H9 (cell line): ENCODE measurements around the gene POLA1. TPM values are rescaled to one million over a fixed set of nuclear protein-coding genes. Genes with fewer than 3 reads are reported as not detected.

Experiments used
- DNase-seq: peaks from one replicate; pipeline ENCODE4 v3.0.0-alpha.2; 2017
- H2AFZ ChIP-seq: one replicate; pipeline ENCODE4 v1.6.1; 2013; ENCODE audit warnings: mild to moderate bottlenecking, low read length, control low read depth, moderate library complexity
- H2AK5ac ChIP-seq: 2 replicates; pipeline ENCODE4 v1.6.1; 2013; ENCODE audit warnings: low read length, control low read depth, mixed read lengths; ENCODE audit not compliant: insufficient read length
- H2BK120ac ChIP-seq: one replicate; pipeline ENCODE4 v1.6.1; 2013; ENCODE audit warnings: low read depth, mild to moderate bottlenecking, low read length, control low read depth, inconsistent platforms; ENCODE audit not compliant: poor library complexity, severe bottlenecking
- H2BK12ac ChIP-seq: 2 replicates; pipeline ENCODE4 v1.6.1; 2013; ENCODE audit warnings: low read length, control low read depth, mixed read lengths, low read depth; ENCODE audit not compliant: insufficient read length
- H2BK15ac ChIP-seq: 2 replicates; pipeline ENCODE4 v1.6.1; 2013; ENCODE audit warnings: low read depth, low read length, control low read depth
- H2BK20ac ChIP-seq: one replicate; pipeline ENCODE4 v1.6.1; 2013; ENCODE audit warnings: low read depth, mild to moderate bottlenecking, low read length, control low read depth, inconsistent platforms; ENCODE audit not compliant: poor library complexity, severe bottlenecking
- H2BK5ac ChIP-seq: 2 replicates; pipeline ENCODE4 v1.6.1; 2013; ENCODE audit warnings: low read length, control low read depth, mixed read lengths; ENCODE audit not compliant: insufficient read length
- H3K14ac ChIP-seq: 2 replicates; pipeline ENCODE4 v1.6.1; 2013; ENCODE audit warnings: low read length, control low read depth; ENCODE audit not compliant: insufficient read depth
- H3K18ac ChIP-seq: 2 replicates; pipeline ENCODE4 v1.6.1; 2013; ENCODE audit warnings: low read depth, mild to moderate bottlenecking, mixed read lengths, low read length, control low read depth; ENCODE audit not compliant: insufficient read length
- H3K23ac ChIP-seq: 2 replicates; pipeline ENCODE4 v1.6.1; 2013; ENCODE audit warnings: low read length, control low read depth, mixed read lengths, low read depth; ENCODE audit not compliant: insufficient read length
- H3K23me2 ChIP-seq: 2 replicates; pipeline ENCODE4 v1.6.1; 2013; ENCODE audit warnings: low read depth, mild to moderate bottlenecking, mixed read lengths, low read length, control low read depth; ENCODE audit not compliant: insufficient read length, poor library complexity, severe bottlenecking
- H3K27ac ChIP-seq: 2 replicates; pipeline ENCODE4 v1.5.1; 2013; ENCODE audit warnings: low read length, control low read depth, mixed read lengths, low read depth; ENCODE audit not compliant: insufficient read length
- H3K27me3 ChIP-seq: 2 replicates; pipeline ENCODE4 v1.6.1; 2013; ENCODE audit warnings: low read length, control low read depth, inconsistent platforms; ENCODE audit not compliant: insufficient read depth
- H3K4ac ChIP-seq: 2 replicates; pipeline ENCODE4 v1.6.1; 2013; ENCODE audit warnings: low read depth, mild to moderate bottlenecking, control low read depth, inconsistent platforms, low read length, moderate library complexity
- H3K4me1 ChIP-seq: 2 replicates; pipeline ENCODE4 v1.6.1; 2013; ENCODE audit warnings: low read length, control low read depth, inconsistent platforms; ENCODE audit not compliant: insufficient read depth
- H3K4me2 ChIP-seq: 2 replicates; pipeline ENCODE4 v1.6.1; 2013; ENCODE audit warnings: low read length, control low read depth, mixed read lengths; ENCODE audit not compliant: insufficient read length, insufficient read depth
- H3K56ac ChIP-seq: 2 replicates; pipeline ENCODE4 v1.6.1; 2013; ENCODE audit warnings: low read depth, mild to moderate bottlenecking, mixed read lengths, low read length, control low read depth; ENCODE audit not compliant: insufficient read length
- H3K79me1 ChIP-seq: 2 replicates; pipeline ENCODE4 v1.6.1; 2013; ENCODE audit warnings: low read depth, mild to moderate bottlenecking, moderate library complexity, low read length, control low read depth, inconsistent platforms; ENCODE audit not compliant: insufficient read depth, poor library complexity, severe bottlenecking
- H3K79me2 ChIP-seq: 2 replicates; pipeline ENCODE4 v1.6.1; 2013; ENCODE audit warnings: low read length, control low read depth, inconsistent platforms; ENCODE audit not compliant: insufficient read depth
- H3K9ac ChIP-seq: 2 replicates; pipeline ENCODE4 v1.6.1; 2013; ENCODE audit warnings: low read length, control low read depth, mixed read lengths; ENCODE audit not compliant: insufficient read length; ENCODE audit errors: extremely low read depth
- H3K9me3 ChIP-seq: one replicate; pipeline ENCODE4 v1.6.1; 2013; ENCODE audit warnings: low read depth, low read length, inconsistent platforms; ENCODE audit not compliant: control insufficient read depth
- H3T11ph ChIP-seq: one replicate; pipeline ENCODE4 v1.6.1; 2013; ENCODE audit warnings: mild to moderate bottlenecking, low read length, control low read depth, inconsistent platforms
- H4K20me1 ChIP-seq: one replicate; pipeline ENCODE4 v1.6.1; 2013; ENCODE audit not compliant: control insufficient read depth, insufficient read length, insufficient read depth
- H4K5ac ChIP-seq: 2 replicates; pipeline ENCODE4 v1.6.1; 2013; ENCODE audit warnings: low read depth, mild to moderate bottlenecking, mixed read lengths, low read length, control low read depth; ENCODE audit not compliant: insufficient read length
- H4K8ac ChIP-seq: replicated peaks from 2 replicates; pipeline ENCODE4 v1.6.1; 2013; ENCODE audit warnings: low read length, control low read depth, mixed read lengths, low read depth; ENCODE audit not compliant: insufficient read length
- H4K91ac ChIP-seq: 2 replicates; pipeline ENCODE4 v1.6.1; 2013; ENCODE audit warnings: low read depth, mild to moderate bottlenecking, moderate library complexity, mixed read lengths, low read length, control low read depth; ENCODE audit not compliant: insufficient read length
- H3K27ac Mint-ChIP-seq, 3 experiments: 2 replicates in 2 of 3; 3 replicates in 1 of 3; pipeline ENCODE4 v1.8.0; 2020 to 2021; ENCODE audit warnings: mixed read lengths in 3 of 3, mild to moderate bottlenecking in 1 of 3, moderate library complexity in 1 of 3
- H3K27me3 Mint-ChIP-seq: 2 replicates; pipeline ENCODE4 v1.8.0; 2021; ENCODE audit warnings: low read depth, mild to moderate bottlenecking, moderate library complexity, mixed read lengths
- H3K36me3 Mint-ChIP-seq, 3 experiments: 2 replicates in 2 of 3; 3 replicates in 1 of 3; pipeline ENCODE4 v1.8.0; 2020 to 2021; ENCODE audit warnings: low read depth in 3 of 3, mixed read lengths in 3 of 3; ENCODE audit not compliant: insufficient read depth in 1 of 3
- H3K4me1 Mint-ChIP-seq, 2 experiments: 2 replicates each; pipeline ENCODE4 v1.8.0; 2020; ENCODE audit warnings: mixed read lengths in 2 of 2
- H3K4me3 Mint-ChIP-seq, 2 experiments: 2 replicates in 1 of 2; 3 replicates in 1 of 2; pipeline ENCODE4 v1.8.0; 2020 to 2021; ENCODE audit warnings: mild to moderate bottlenecking in 2 of 2, mixed read lengths in 2 of 2, moderate library complexity in 1 of 2
- H3K9me3 Mint-ChIP-seq, 2 experiments: 2 replicates in 1 of 2; 3 replicates in 1 of 2; pipeline ENCODE4 v1.8.0; 2020; ENCODE audit warnings: mild to moderate bottlenecking in 2 of 2, mixed read lengths in 2 of 2, moderate library complexity in 1 of 2
- WGBS: extraction: QIAGEN DNeasy Blood & Tissue Kit; methylation state at CpG from one replicate; pipeline ENCODE4 v1.1.7; 2013; ENCODE audit warnings: missing lambda C conversion rate, low lambda C conversion rate, mixed read lengths; ENCODE audit not compliant: insufficient read length; ENCODE audit errors: extremely low coverage; 5-methylcytosine and 5-hydroxymethylcytosine counted together
- total RNA-seq: library from RNA; stranded (reverse); gene quantifications from 2 replicates; pipeline ENCODE4 v1.2.1, GENCODE V29; 2021
- TF ChIP-seq, protein P1 (sequence below): fragments of 200-600 bp; sonication (generic); conservative IDR thresholded peaks from 3 replicates; pipeline ENCODE4 v1.8.0; 2021; ENCODE audit warnings: antibody characterized with exemption, mild to moderate bottlenecking

Gene POLA1
- total RNA-seq, 1 experiment from 2014 or later = 60.2 TPM

DNA sequence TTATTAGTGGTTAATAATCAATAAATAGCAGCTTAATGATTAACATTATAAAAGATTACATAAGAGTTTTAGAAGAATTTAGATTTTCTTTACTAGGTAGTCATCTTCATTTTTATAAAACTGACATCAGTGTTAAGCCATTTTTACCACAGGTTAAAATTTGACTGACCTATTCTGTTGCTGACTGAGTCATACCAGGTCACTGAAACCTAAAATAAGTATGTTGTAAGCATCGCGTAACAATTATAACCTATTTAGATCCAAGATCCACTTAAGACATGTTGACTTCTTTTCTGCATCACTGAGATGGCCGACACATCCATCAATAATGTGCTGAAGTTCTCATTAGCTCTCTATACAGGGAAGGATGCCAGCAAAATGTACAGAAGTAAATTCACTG lies 285.4 kb downstream of the POLA1 start:
- Histone ChIP-seq H2BK15ac (no peak overlapping the region), H2AFZ (no peak overlapping the region), H3K23ac (no peak overlapping the region), H3K9me3 (no peaks in the 10 kb centered on the region), H3K4me2 (no peak overlapping the region), H4K91ac (no peak overlapping the region), H3K27ac (no peak overlapping the region), H4K8ac (no peak overlapping the region), H4K20me1 (no peaks in the 10 kb centered on the region), H3K4me1 (no peaks in the 10 kb centered on the region), H3K56ac (no peak overlapping the region), H4K5ac (no peak overlapping the region), H2BK20ac (no peak overlapping the region), H3K14ac (no peak overlapping the region), H3K27me3 (no peaks in the 10 kb centered on the region), H3K18ac (no peak overlapping the region), H3T11ph (no peak overlapping the region), H2BK5ac (no peak overlapping the region), H3K23me2 (no peaks in the 10 kb centered on the region), H3K79me2 (no peaks in the 10 kb centered on the region), H3K9ac (no peak overlapping the region), H3K79me1 (no peaks in the 10 kb centered on the region), H2BK120ac (no peak overlapping the region), H2BK12ac (no peak overlapping the region), H3K4ac (no peak overlapping the region), H2AK5ac (no peak overlapping the region)
- Mint-ChIP-seq H3K4me1 (peaks cover 4 to 12% of the 10 kb centered on the region in 2 experiments; a peak in 2 of 4 replicates), H3K27me3 (no peaks in the 10 kb centered on the region), H3K9me3 (no peaks in the 10 kb centered on the region), H3K4me3 (no peak overlapping the region), H3K27ac (no peak overlapping the region), H3K36me3 (peaks cover 0 to 5% (median under 1%) of the 10 kb centered on the region in 3 experiments; a peak in 3 of 7 replicates)
- DNase-seq = no peak
- TF ChIP-seq, protein P1, sequence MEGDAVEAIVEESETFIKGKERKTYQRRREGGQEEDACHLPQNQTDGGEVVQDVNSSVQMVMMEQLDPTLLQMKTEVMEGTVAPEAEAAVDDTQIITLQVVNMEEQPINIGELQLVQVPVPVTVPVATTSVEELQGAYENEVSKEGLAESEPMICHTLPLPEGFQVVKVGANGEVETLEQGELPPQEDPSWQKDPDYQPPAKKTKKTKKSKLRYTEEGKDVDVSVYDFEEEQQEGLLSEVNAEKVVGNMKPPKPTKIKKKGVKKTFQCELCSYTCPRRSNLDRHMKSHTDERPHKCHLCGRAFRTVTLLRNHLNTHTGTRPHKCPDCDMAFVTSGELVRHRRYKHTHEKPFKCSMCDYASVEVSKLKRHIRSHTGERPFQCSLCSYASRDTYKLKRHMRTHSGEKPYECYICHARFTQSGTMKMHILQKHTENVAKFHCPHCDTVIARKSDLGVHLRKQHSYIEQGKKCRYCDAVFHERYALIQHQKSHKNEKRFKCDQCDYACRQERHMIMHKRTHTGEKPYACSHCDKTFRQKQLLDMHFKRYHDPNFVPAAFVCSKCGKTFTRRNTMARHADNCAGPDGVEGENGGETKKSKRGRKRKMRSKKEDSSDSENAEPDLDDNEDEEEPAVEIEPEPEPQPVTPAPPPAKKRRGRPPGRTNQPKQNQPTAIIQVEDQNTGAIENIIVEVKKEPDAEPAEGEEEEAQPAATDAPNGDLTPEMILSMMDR = no peak
- whole genome bisulfite sequencing = no CpG with 5 or more reads among the region's 3 CpGs
